Effector CD4-positive, alpha-beta T cell (primary cell): Measurements from ENCODE around the gene PSEN2.
"Not testable (repeated sequence)": the region's sequence is repeated elsewhere in the genome, so short reads cannot be mapped to it uniquely, and the experiment has no call there.

Source experiments
- DNase-seq: peaks from one replicate; pipeline ENCODE4 v3.0.0-alpha.2; 2020

The PSEN2 gene

GRCh38 chr1:226920446-226920894 is 50.1 kb downstream of the PSEN2 start:
- no peak for DNase-seq

GRCh38 chr1:226921504-226921903 is 51.1 kb downstream of the PSEN2 start:
- DNase-seq: no peak

GRCh38 chr1:226929260-226930111 is 59.1 kb downstream of the PSEN2 start:
- DNase-seq: not testable (repeated sequence)

- no peak for DNase-seq
Observed at GRCh38 chr1:226934483-226935237, 64.2 kb downstream of the PSEN2 start.

- DNase-seq: no peak
Observed at GRCh38 chr1:226937940-226938725, 67.7 kb downstream of the PSEN2 start.

GRCh38 chr1:226938903-226939437 is 68.6 kb downstream of the PSEN2 start:
- no peak for DNase-seq

GRCh38 chr1:226939438-226940028 is 69.1 kb downstream of the PSEN2 start:
- peak; percentile 51 for DNase-seq

GRCh38 chr1:226940029-226940805 is 69.8 kb downstream of the PSEN2 start, which contains the start of gene COQ8A:
Gene COQ8A (plus strand): TSS chr1:226940294. CDS start chr1:226961386, 21,092 bp downstream.
- DNase-seq: peak; percentile 99

- DNase-seq: no peak
Observed at GRCh38 chr1:226940806-226941067, 70.3 kb downstream of the PSEN2 start.

GRCh38 chr1:226942392-226942791 is 72.0 kb downstream of the PSEN2 start:
- no peak for DNase-seq

GRCh38 chr1:226943156-226943555 is 72.7 kb downstream of the PSEN2 start:
- no peak for DNase-seq

GRCh38 chr1:226943927-226944326 is 73.5 kb downstream of the PSEN2 start:
- DNase-seq: no peak

GRCh38 chr1:226945106-226945857 is 74.9 kb downstream of the PSEN2 start:
- no peak for DNase-seq
